Esophagus muscularis mucosa (tissue), 4 donors: ENCODE measurements around the gene SLC30A10. TPM values are rescaled to one million over a fixed set of nuclear protein-coding genes. Genes with fewer than 3 reads are reported as not detected.

Experiments used
- DNase-seq: peaks from one replicate; pipeline ENCODE4 v3.0.0-alpha.2; 2017; ENCODE audit errors: extremely low spot score
- H3K27ac ChIP-seq, 4 donors: fragments of 200-600 bp; sonication (generic); replicated peaks in 1 of 4; 1 replicate in 3 of 4; 2 replicates in 1 of 4; pipeline ENCODE4 v1.5.1; 2016 to 2019; ENCODE audit warnings: mild to moderate bottlenecking in 1 of 4
- H3K27me3 ChIP-seq, 4 donors: fragments of 200-600 bp; sonication (generic); one replicate each; pipeline versions ENCODE4 v1.5.1 to v1.6.0; 2016 to 2019
- H3K36me3 ChIP-seq, 4 donors: fragments of 200-600 bp; sonication (generic); one replicate each; pipeline ENCODE4 v1.5.1; 2016 to 2019
- H3K4me1 ChIP-seq, 4 donors: fragments of 200-600 bp; sonication (generic); one replicate each; pipeline ENCODE4 v1.5.1; 2016 to 2019
- H3K4me3 ChIP-seq, 4 donors: fragments of 200-600 bp; sonication (generic); 1 replicate in 2 of 4; 2 replicates in 2 of 4; pipeline ENCODE4 v1.5.1; 2016 to 2019; ENCODE audit warnings: mild to moderate bottlenecking in 4 of 4, moderate library complexity in 1 of 4
- H3K9me3 ChIP-seq, 4 donors: fragments of 200-600 bp; sonication (generic); 1 replicate in 3 of 4; 2 replicates in 1 of 4; pipeline ENCODE4 v1.5.1; 2016 to 2019
- CTCF ChIP-seq, 3 experiments: fragments of 200-600 bp in 2 of 3; fragments of 450-650 bp in 1 of 3; sonication (generic) in 2 of 3; IDR thresholded peaks; one replicate each; pipeline ENCODE4 v1.5.1; 2017 to 2019; ENCODE audit warnings: antibody characterized with exemption in 3 of 3, mild to moderate bottlenecking in 2 of 3, moderate library complexity in 1 of 3
- EP300 ChIP-seq: sonication (generic); formaldehyde crosslinking; IDR thresholded peaks from one replicate; pipeline ENCODE4 v1.6.1; 2017; ENCODE audit warnings: antibody characterized with exemption
- POLR2A ChIP-seq: fragments of 450-650 bp; IDR thresholded peaks from one replicate; pipeline ENCODE4 v1.6.1; 2017; ENCODE audit warnings: antibody characterized with exemption, moderate library complexity, mild to moderate bottlenecking, low read depth
- POLR2AphosphoS5 ChIP-seq, 2 donors: sonication (generic); formaldehyde crosslinking; IDR thresholded peaks; one replicate each; pipeline ENCODE4 v1.6.1; 2017; ENCODE audit warnings: antibody characterized with exemption in 2 of 2
- WGBS: methylation state at CpG from one replicate; pipeline ENCODE4 v1.1.5; 2018; 5-methylcytosine and 5-hydroxymethylcytosine counted together
- intact Hi-C: fragments of 100-400 bp; cut with DNase I; formaldehyde crosslinking; loops from one replicate; pipeline ENCODE4 v1.15.1; 2023
- total RNA-seq, 4 donors: library from RNA; depleted of rRNA; stranded (reverse); fragments of >200 nt; gene quantifications; one replicate each; pipeline versions ENCODE4 v1.1.0 to v1.2.1, GENCODE V29; 2016

Gene SLC30A10
- total RNA-seq, 4 donors from 2014 or later, result not detected

- Histone ChIP-seq H3K4me1 (no peaks in the 10 kb centered on the region), H3K27me3 (no peaks in the 10 kb centered on the region), H3K36me3 (no peaks in the 10 kb centered on the region), H3K4me3 (no peak overlapping the region), H3K9me3 (no peaks in the 10 kb centered on the region), H3K27ac (no peak overlapping the region)
- no peak for TF ChIP-seq POLR2AphosphoS5 (IDR thresholded peaks at IDR 0.05)
- TF ChIP-seq POLR2A, result no peak
- TF ChIP-seq CTCF (IDR thresholded peaks at IDR 0.05), result no peak
- TF ChIP-seq EP300, result no peak
- intact Hi-C loops, result no loop called here
- DNase-seq, result no peak
Measured at GRCh38 chr1:219913005-219913770, 15.2 kb downstream of the SLC30A10 start.

GRCh38 chr1:219910716-219911115 lies 17.6 kb downstream of the SLC30A10 start:
- Histone ChIP-seq H3K4me3 (no peak overlapping the region), H3K9me3 (no peaks in the 10 kb centered on the region), H3K36me3 (no peaks in the 10 kb centered on the region), H3K27me3 (no peaks in the 10 kb centered on the region), H3K4me1 (no peaks in the 10 kb centered on the region), H3K27ac (no peak overlapping the region)
- 67% methylated on average over 6 of the region's 6 CpGs for WGBS
- TF ChIP-seq POLR2A, result no peak
- no peak for TF ChIP-seq CTCF (IDR thresholded peaks at IDR 0.05)
- TF ChIP-seq EP300, result no peak
- no peak for TF ChIP-seq POLR2AphosphoS5 (IDR thresholded peaks at IDR 0.05)
- no peak for DNase-seq
- intact Hi-C loops, result no loop called here

GRCh38 chr1:219909476-219909875 lies 18.9 kb downstream of the SLC30A10 start:
- WGBS, result 69% methylated on average over 4 of the region's 4 CpGs
- H3K36me3 ChIP-seq, result no peaks in the 10 kb centered on the region
- H3K27me3 ChIP-seq, result no peaks in the 10 kb centered on the region
- no peak for DNase-seq
- no peaks in the 10 kb centered on the region for H3K9me3 ChIP-seq
- intact Hi-C loops, result no loop called here
- no peak overlapping the region for H3K4me3 ChIP-seq
- no peak for TF ChIP-seq EP300
- no peak for TF ChIP-seq POLR2AphosphoS5 (IDR thresholded peaks at IDR 0.05)
- no peak for TF ChIP-seq POLR2A
- TF ChIP-seq CTCF (IDR thresholded peaks at IDR 0.05), result no peak
- H3K4me1 ChIP-seq, result no peaks in the 10 kb centered on the region
- no peak overlapping the region for H3K27ac ChIP-seq

GRCh38 chr1:219908170-219908569 lies 20.2 kb downstream of the SLC30A10 start:
- intact Hi-C loops, result no loop called here
- H3K9me3 ChIP-seq, result no peaks in the 10 kb centered on the region
- no peak overlapping the region for H3K27ac ChIP-seq
- WGBS, result 91% methylated on average over 3 of the region's 3 CpGs
- H3K4me3 ChIP-seq, result no peak overlapping the region
- no peaks in the 10 kb centered on the region for H3K4me1 ChIP-seq
- TF ChIP-seq POLR2AphosphoS5 (IDR thresholded peaks at IDR 0.05), result no peak
- no peak for TF ChIP-seq POLR2A
- TF ChIP-seq EP300, result no peak
- TF ChIP-seq CTCF (IDR thresholded peaks at IDR 0.05), result no peak
- no peaks in the 10 kb centered on the region for H3K36me3 ChIP-seq
- H3K27me3 ChIP-seq, result no peaks in the 10 kb centered on the region
- no peak for DNase-seq

- 67% methylated on average over 1 of the region's 1 CpG for WGBS
- intact Hi-C loops, result no loop called here
- no peak for DNase-seq
- H3K9me3 ChIP-seq, result no peaks in the 10 kb centered on the region
- TF ChIP-seq POLR2AphosphoS5 (IDR thresholded peaks at IDR 0.05) (no peak), CTCF (IDR thresholded peaks at IDR 0.05) (no peak), EP300 (no peak), POLR2A (no peak)
- H3K27me3 ChIP-seq, result no peaks in the 10 kb centered on the region
- H3K36me3 ChIP-seq, result no peaks in the 10 kb centered on the region
- no peak overlapping the region for H3K4me3 ChIP-seq
- no peaks in the 10 kb centered on the region for H3K4me1 ChIP-seq
- no peak overlapping the region for H3K27ac ChIP-seq
Measured at GRCh38 chr1:219907772-219908070, 20.6 kb downstream of the SLC30A10 start.
